HG03097 (cell line): ENCODE results near the gene ARHGAP26.
"Not testable (repeated sequence)": the region's sequence is repeated elsewhere in the genome, so short reads cannot be mapped to it uniquely, and the experiment has no call there.

ENCODE experiments used
- ATAC-seq: cut with Tn5 transposase; IDR thresholded peaks from one replicate; pipeline ENCODE4 v1.9.1; 2021; ENCODE audit not compliant: unreplicated experiment, low FRiP score

ARHGAP26 gene

DNA sequence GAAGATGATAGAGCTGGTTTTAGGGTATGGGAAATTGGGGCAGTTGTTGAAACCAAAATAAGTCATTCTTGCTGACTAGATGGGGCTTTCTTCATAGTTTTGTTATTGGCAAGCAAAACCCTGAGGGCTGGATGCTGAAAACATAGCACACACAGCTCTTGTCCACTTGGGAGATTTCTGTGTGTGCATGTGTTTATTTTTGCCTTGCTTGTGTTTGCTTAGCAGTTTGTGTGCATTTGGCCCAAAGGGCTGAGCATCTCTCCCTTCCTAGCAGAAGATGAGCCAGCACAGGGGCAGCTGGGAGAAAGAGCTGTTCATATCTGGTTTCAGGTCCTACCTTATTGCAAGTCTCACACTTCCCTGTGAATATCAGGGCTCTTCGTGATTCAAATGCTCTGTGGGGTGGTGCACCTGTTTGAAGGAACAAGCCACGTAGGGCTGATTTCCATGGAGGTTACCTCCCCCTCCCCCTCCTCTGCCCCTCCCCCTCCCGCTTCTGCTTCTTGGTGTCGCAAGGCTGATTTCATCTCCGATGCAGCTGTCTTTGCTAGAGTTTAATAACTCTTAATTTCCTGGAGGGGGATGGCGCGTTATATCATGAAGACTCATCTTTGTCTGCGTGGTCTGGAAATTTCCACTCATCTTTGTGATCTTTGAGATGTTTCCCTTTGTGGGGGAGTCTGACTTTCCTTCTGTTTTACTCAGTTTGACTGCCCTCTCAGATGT lies 296.5 kb downstream of the ARHGAP26 start:
- ATAC-seq: no peak

DNA sequence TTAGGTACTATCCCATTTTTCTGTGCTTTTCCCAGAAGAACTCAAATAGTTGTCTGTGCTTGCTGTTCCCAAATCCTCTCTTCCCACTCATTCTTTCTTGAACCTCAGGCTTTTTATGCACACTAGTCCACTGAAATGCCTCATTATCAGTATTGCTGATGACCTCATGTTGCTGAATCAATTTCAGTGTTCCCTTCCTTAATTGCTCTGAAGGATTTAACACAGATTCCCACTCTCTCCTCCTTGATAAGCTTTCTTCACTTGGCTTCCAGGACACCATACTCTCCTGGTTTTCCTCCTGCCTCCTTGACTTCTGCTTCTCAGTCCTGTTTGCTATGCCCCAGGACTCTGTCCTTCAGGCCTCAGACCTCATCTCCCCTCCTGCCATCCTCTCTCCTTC lies 298.5 kb downstream of the ARHGAP26 start:
- no peak for ATAC-seq

DNA sequence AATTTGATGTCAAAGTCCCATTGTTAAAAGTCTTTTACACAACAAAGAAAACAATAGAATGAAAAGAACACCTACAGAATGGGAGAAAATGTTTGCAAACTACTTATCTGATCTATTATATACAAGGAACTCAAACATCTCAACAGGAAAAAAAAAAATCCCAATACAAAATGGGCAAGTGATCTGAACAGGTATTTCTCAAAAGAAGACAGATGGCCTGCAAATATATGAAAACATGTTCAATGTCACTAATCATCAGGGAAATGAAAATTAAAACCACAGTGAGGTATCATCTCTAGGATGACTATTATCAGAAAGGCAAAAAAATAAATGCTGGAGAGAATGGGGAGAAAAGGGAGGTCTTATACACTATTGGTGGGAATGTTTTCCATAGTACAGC lies 301.8 kb downstream of the ARHGAP26 start:
- no peak for ATAC-seq

GRCh38 chr5:143072734-143073133 lies 302.6 kb downstream of the ARHGAP26 start:
- ATAC-seq: no peak

DNA sequence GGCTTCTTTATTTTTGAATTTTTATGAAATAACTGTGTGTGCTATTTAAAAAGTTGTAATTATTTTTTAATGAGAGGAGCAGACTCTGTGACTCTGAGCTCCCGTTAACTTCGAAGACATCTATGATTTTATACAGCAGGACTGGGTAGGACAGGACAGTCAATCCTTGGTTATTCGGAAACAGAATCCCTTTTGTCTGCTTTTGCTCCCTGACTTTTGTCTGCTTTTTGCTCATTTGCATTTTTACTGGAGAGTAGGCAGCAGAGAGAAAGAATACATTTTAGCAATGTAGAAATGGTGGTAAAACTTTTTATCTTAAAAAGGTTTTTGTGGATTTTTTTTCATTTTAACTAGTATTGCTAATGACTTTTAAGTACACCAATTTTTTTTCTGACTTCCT lies 303.6 kb downstream of the ARHGAP26 start:
- no peak for ATAC-seq

DNA sequence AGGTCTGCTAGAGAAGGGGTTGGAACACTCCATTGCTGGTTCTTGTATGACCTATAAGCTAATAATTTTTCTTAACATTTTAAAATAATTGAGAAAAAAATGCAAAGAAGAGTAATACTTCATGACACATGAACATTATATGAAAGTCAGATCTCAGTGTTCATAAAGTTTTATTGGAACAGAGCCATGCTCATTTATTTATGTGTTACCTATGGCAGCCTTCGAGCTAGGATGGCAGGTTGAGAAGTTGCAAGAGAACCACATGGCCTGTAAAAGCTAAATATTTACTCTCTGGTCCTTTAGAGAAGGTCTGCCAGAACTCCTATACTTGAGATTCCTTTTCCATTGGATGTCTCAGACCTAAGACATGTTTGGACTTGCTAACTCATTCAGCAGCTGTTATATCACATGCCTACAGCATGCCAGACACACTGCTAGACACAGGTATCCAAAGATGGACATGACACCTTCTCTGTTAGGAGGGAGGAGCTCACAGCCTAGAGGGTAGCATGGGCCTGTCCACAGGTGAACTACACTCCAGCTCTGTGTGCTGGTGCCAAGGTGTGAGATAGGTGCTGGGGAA lies 304.3 kb downstream of the ARHGAP26 start:
- no peak for ATAC-seq

DNA sequence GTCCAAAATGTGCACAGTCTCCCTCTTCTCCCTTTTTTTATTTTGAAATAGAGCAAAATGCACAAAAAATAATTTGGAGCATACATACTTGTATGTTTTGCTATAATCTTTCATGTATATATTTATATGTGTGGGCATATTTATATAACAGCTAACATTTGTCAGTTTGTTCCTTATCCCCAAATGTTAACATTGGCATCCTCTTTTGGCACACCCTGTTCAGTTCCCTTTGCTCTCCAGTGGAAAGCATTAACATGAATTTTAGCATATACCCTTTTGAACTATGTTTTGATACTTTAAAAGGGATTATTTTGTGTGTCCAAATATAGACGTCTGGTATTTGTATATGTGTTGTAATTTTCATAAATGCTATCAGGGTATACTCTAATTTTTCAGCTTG lies 306.2 kb downstream of the ARHGAP26 start:
- ATAC-seq: no peak

DNA sequence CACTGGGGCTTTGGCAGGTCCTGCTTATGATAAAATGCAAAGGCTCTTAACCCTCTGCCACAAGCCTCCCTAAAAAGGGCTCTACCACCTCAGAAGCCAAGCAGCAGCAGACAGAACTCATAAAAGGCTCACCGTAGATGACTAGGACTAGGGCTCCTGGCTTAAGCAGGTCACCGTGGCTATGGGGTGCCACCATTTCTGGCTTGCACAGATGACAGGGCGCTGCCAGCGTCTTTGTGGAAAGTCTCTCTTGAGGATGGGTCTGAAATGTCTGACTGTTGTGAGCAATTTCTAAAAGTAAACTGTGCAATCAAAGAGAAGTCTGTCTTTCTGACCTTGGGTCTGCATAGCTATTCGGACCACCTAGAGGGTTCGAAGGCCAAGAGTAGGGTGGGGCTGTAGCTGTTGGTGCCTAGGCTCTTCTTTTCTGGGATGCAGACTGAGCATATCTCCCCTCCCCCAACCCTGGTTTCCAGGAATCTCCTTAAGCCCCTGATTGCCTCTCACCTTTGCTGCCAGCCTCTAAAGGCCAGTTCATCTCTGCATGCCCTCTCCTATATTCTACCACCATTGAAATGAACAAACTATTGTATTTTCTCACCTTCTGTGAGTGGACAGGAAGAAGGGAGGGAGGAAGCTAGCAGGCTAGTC lies 307.4 kb downstream of the ARHGAP26 start:
- no peak for ATAC-seq

GRCh38 chr5:143078313-143078712 lies 308.1 kb downstream of the ARHGAP26 start:
- ATAC-seq: no peak

- no peak for ATAC-seq
These were observed 308.8 kb downstream of the ARHGAP26 start for GRCh38 chr5:143078971-143079370.

DNA sequence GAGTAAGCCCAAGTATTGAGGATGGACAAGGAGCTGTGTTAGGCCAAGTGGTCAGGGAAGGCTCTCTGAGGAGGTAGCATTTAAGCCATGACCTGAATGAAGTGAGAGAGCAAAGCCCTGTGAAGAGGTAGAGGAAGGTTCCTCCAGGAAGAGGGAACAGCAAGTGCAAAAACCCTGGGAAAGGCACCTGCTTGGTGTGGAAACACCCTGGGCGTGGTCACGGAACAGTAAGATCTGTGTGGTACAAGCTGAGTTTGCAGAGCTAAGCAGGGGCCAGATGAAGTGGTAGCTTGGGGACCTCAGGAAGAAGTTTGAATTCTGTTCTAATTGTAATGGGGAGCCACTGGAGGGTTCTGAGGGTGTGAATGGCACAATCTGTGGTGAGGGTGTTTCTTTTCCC lies 310.2 kb downstream of the ARHGAP26 start:
- ATAC-seq: no peak

DNA sequence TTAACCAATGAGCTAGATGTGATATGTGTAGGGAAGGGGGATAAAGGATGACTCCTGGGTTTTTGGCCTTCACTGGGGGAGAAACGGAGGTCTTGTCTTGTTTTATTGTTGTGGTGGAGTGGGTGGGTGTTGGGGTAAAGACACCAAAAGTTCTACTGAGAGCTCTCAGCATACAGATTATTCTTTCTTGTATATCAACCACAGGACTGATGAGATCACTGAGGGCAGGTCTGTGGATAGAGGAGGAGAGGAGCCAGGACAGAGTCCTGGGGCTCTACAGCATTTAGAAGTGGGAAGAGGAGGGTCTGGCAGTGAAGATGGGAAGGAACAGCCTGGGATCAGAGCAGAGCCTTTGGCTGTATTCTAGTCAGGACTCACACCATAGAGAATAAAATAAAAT lies 310.8 kb downstream of the ARHGAP26 start:
- ATAC-seq: no peak

- ATAC-seq: no peak
These were observed 312.8 kb downstream of the ARHGAP26 start for GRCh38 chr5:143083006-143083405.

GRCh38 chr5:143084407-143084806 lies 314.2 kb downstream of the ARHGAP26 start:
- ATAC-seq: no peak

- ATAC-seq: no peak
These were observed 315.2 kb downstream of the ARHGAP26 start for GRCh38 chr5:143085319-143085917.

GRCh38 chr5:143086546-143086907 lies 316.4 kb downstream of the ARHGAP26 start:
- no peak for ATAC-seq

DNA sequence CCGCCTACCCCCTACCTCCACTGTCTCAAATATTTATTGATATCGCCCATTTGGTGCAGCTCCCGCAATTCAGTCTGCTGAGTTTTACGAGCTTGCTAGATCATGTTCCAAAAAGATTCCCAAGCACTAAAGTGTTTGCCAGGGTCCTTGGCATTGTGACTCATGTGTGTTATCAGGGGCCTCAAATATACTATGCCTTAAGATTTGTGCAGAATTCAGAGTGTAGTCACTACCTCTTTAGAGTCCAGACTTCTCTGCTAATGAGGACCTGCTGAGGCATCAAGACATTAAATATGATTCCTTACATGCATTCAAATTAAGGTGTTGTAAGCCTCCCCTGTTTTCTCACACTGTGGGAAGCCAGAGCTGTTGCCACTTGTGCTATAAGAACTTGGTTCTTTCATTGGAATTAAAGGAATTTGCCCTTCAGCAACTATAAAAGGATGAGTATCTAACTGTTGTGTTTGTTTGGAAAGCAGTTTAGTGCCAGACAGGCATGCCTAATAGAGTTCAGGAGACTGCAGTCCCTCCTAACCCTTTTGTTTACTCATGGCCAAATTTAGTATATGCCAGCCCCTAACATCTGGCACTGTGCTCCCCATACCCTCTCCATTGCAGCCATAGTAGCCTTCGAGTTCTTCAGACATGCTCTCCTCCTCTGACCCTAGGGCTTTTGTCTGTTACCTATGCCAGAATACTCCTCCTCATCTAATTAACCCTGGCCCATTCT lies 316.9 kb downstream of the ARHGAP26 start:
- no peak for ATAC-seq

GRCh38 chr5:143088702-143089101 lies 318.5 kb downstream of the ARHGAP26 start:
- ATAC-seq: not testable (repeated sequence)

GRCh38 chr5:143090044-143090443 lies 319.9 kb downstream of the ARHGAP26 start:
- not testable (repeated sequence) for ATAC-seq

DNA sequence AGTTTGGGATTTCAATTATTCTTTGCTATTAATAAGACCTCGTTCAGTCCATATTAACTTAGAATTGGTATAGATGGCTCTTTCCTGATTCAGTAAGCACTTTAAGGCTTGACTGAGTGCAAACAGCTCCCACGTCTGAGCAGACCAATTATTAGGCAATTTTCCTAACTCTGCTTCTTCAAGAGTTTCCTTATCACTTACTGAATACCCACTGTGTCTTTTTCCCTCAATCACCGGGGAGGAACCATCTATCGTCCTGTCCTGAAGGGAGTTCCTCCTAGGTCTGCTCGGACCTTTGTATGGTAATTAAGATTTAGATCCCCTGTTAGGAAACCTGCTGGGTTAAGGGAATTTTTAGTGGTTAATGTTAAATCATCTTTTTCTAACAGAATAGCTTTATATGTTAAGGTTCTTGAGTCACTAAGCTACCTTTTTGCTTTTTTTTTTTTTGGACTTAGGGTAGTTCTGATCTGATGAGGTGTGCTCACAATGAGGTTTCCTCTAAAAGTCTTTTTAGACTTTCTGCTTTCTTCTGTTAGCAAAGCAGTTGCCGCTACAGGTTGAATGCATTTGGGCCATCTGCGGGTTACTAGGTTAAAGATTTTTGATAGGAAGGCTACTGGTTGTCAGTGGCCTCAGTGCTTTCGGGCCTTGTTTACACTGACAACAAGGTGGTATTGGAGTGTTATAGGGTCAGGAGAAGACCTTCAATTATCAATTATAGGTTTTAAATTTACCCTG lies 322.7 kb downstream of the ARHGAP26 start:
- ATAC-seq: not testable (repeated sequence)
